Activated naive CD4-positive, alpha-beta T cell treated with anti-CD3 and anti-CD28 coated beads for 36 hours (primary cell): Measurements from ENCODE around the gene LMNTD2. TPM values are rescaled to one million over a fixed set of nuclear protein-coding genes. Genes with fewer than 3 reads are reported as not detected.

ENCODE experiments used
- CTCF ChIA-PET: fragments of 350-600 bp; sonication (Branson Sonifier 250); formaldehyde crosslinking; loops from one replicate; lab custom pipeline; 2021; ENCODE audit warnings: antibody characterized with exemption; lab: Charles Lee
- DNase-seq: peaks from one replicate; pipeline ENCODE4 v3.0.0-alpha.2; 2020
- H3K27ac Mint-ChIP-seq: one replicate; pipeline ENCODE4 v1.8.0; 2021; ENCODE audit warnings: mild to moderate bottlenecking, mixed read lengths
- H3K27me3 Mint-ChIP-seq: one replicate; pipeline ENCODE4 v1.8.0; 2021; ENCODE audit warnings: low read depth, mixed read lengths
- H3K36me3 Mint-ChIP-seq: one replicate; pipeline ENCODE4 v1.8.0; 2021; ENCODE audit warnings: low read depth, mixed read lengths
- H3K4me1 Mint-ChIP-seq: one replicate; pipeline ENCODE4 v1.8.0; 2021; ENCODE audit warnings: low read depth, mixed read lengths
- H3K4me3 Mint-ChIP-seq: one replicate; pipeline ENCODE4 v1.8.0; 2021; ENCODE audit warnings: mild to moderate bottlenecking, moderate library complexity, mixed read lengths
- H3K9me3 Mint-ChIP-seq: one replicate; pipeline ENCODE4 v1.8.0; 2021; ENCODE audit warnings: mixed read lengths
- intact Hi-C: fragments of 100-400 bp; cut with micrococcal nuclease; formaldehyde crosslinking; loops from one replicate; pipeline ENCODE4 v1.15.1; 2023
- total RNA-seq, 2 experiments: library from RNA; stranded (reverse); gene quantifications; one replicate each; pipeline ENCODE4 v1.2.3, GENCODE V29; 2021

LMNTD2 gene
- total RNA-seq, 2 experiments from 2014 or later: 4.5 to 5.2 TPM

- peaks cover 4% of the 10 kb centered on the region for H3K36me3 Mint-ChIP-seq
- H3K4me1 Mint-ChIP-seq: peaks cover 7% of the 10 kb centered on the region
- CTCF ChIA-PET: interaction anchor here (1.3 to 6.1 kb wide), 2 partner anchors 12 to 14 kb away, joined by 4 to 34 read pairs; no protein-coding TSS in a partner anchor
- DNase-seq: no peak
- no peaks in the 10 kb centered on the region for H3K9me3 Mint-ChIP-seq
- no peak overlapping the region for H3K4me3 Mint-ChIP-seq
- no peak overlapping the region for H3K27ac Mint-ChIP-seq
- no peaks in the 10 kb centered on the region for H3K27me3 Mint-ChIP-seq
- intact Hi-C loops: no loop called here
These were observed 27.5 kb downstream of the LMNTD2 start for GRCh38 chr11:532986-533585.

- peaks cover 4% of the 10 kb centered on the region for H3K36me3 Mint-ChIP-seq
- CTCF ChIA-PET: interaction anchor here (1.3 to 6.1 kb wide), 2 partner anchors 11 to 14 kb away, joined by 4 to 34 read pairs; no protein-coding TSS in a partner anchor
- H3K4me1 Mint-ChIP-seq: peaks cover 3% of the 10 kb centered on the region
- intact Hi-C loops: no loop called here
- no peak overlapping the region for H3K4me3 Mint-ChIP-seq
- H3K27me3 Mint-ChIP-seq: no peaks in the 10 kb centered on the region
- no peak overlapping the region for H3K27ac Mint-ChIP-seq
- DNase-seq: no peak
- H3K9me3 Mint-ChIP-seq: no peaks in the 10 kb centered on the region
These were observed 28.0 kb downstream of the LMNTD2 start for GRCh38 chr11:532527-532985.

- intact Hi-C loops: no loop called here
- peaks cover 4% of the 10 kb centered on the region for H3K36me3 Mint-ChIP-seq
- no peak overlapping the region for H3K27ac Mint-ChIP-seq
- no peaks in the 10 kb centered on the region for H3K9me3 Mint-ChIP-seq
- no peak for DNase-seq
- peaks cover 3% of the 10 kb centered on the region for H3K4me1 Mint-ChIP-seq
- CTCF ChIA-PET: interaction anchor here (1.3 to 6.1 kb wide), 2 partner anchors 11 to 13 kb away, joined by 4 to 34 read pairs; no protein-coding TSS in a partner anchor
- no peaks in the 10 kb centered on the region for H3K27me3 Mint-ChIP-seq
- no peak overlapping the region for H3K4me3 Mint-ChIP-seq
These were observed 28.5 kb downstream of the LMNTD2 start for GRCh38 chr11:531919-532526.

GRCh38 chr11:530960-531831 is 29.3 kb downstream of the LMNTD2 start:
- no peak overlapping the region for H3K27ac Mint-ChIP-seq
- CTCF ChIA-PET: interaction anchor here (6.1 kb wide), 1 partner anchor 12 kb away, joined by 34 read pairs; no protein-coding TSS in a partner anchor
- no peak overlapping the region for H3K4me3 Mint-ChIP-seq
- H3K9me3 Mint-ChIP-seq: no peaks in the 10 kb centered on the region
- peaks cover 3% of the 10 kb centered on the region for H3K4me1 Mint-ChIP-seq
- no peaks in the 10 kb centered on the region for H3K27me3 Mint-ChIP-seq
- H3K36me3 Mint-ChIP-seq: peaks cover 4% of the 10 kb centered on the region
- intact Hi-C loops: no loop called here
- DNase-seq: no peak

GRCh38 chr11:529728-530411 is 30.7 kb downstream of the LMNTD2 start:
- intact Hi-C loops: no loop called here
- peaks cover 4% of the 10 kb centered on the region for H3K36me3 Mint-ChIP-seq
- no peaks in the 10 kb centered on the region for H3K27me3 Mint-ChIP-seq
- no peak overlapping the region for H3K27ac Mint-ChIP-seq
- CTCF ChIA-PET: interaction anchor here (1.6 kb wide), 1 partner anchor 11 kb away, joined by 5 read pairs; no protein-coding TSS in a partner anchor
- no peaks in the 10 kb centered on the region for H3K9me3 Mint-ChIP-seq
- no peak for DNase-seq
- H3K4me3 Mint-ChIP-seq: no peak overlapping the region
- peaks cover 3% of the 10 kb centered on the region for H3K4me1 Mint-ChIP-seq

- Mint-ChIP-seq H3K27me3 (no peaks in the 10 kb centered on the region), H3K9me3 (no peaks in the 10 kb centered on the region), H3K4me1 (peaks cover 3% of the 10 kb centered on the region), H3K36me3 (peaks cover 4% of the 10 kb centered on the region), H3K27ac (no peak overlapping the region), H3K4me3 (no peak overlapping the region)
- intact Hi-C loops: no loop called here
- CTCF ChIA-PET: interaction anchor here (1.6 kb wide), 1 partner anchor 10 kb away, joined by 5 read pairs; no protein-coding TSS in a partner anchor
- DNase-seq: no peak
These were observed 31.5 kb downstream of the LMNTD2 start for GRCh38 chr11:528815-529727.

GRCh38 chr11:528166-528814 is 32.2 kb downstream of the LMNTD2 start:
- CTCF ChIA-PET: interaction anchor here (1.6 kb wide), 1 partner anchor 9 kb away, joined by 5 read pairs; no protein-coding TSS in a partner anchor
- Mint-ChIP-seq H3K4me3 (no peak overlapping the region), H3K27me3 (no peaks in the 10 kb centered on the region), H3K27ac (no peak overlapping the region), H3K4me1 (no peaks in the 10 kb centered on the region), H3K36me3 (peaks cover 4% of the 10 kb centered on the region), H3K9me3 (no peaks in the 10 kb centered on the region)
- intact Hi-C loops: no loop called here
- DNase-seq: no peak

GRCh38 chr11:526192-526591 is 34.3 kb downstream of the LMNTD2 start:
- CTCF ChIA-PET: no interaction called here
- H3K27me3 Mint-ChIP-seq: no peaks in the 10 kb centered on the region
- H3K27ac Mint-ChIP-seq: no peak overlapping the region
- no peak for DNase-seq
- no peaks in the 10 kb centered on the region for H3K9me3 Mint-ChIP-seq
- no peaks in the 10 kb centered on the region for H3K4me1 Mint-ChIP-seq
- no peaks in the 10 kb centered on the region for H3K36me3 Mint-ChIP-seq
- intact Hi-C loops: no loop called here
- no peak overlapping the region for H3K4me3 Mint-ChIP-seq

- Mint-ChIP-seq H3K36me3 (peaks cover 3% of the 10 kb centered on the region), H3K4me1 (peaks cover 4% of the 10 kb centered on the region), H3K27me3 (no peaks in the 10 kb centered on the region), H3K27ac (no peak overlapping the region), H3K4me3 (no peak overlapping the region), H3K9me3 (peaks cover 6% of the 10 kb centered on the region)
- DNase-seq: no peak
- intact Hi-C loops: no loop called here
- CTCF ChIA-PET: interaction anchor here (0.6 to 1.4 kb wide), 4 partner anchors 12 to 216 kb away, joined by 3 to 4 read pairs (median 4); no protein-coding TSS in a partner anchor
These were observed 39.3 kb downstream of the LMNTD2 start for GRCh38 chr11:521177-521688.

- DNase-seq: no peak
- Mint-ChIP-seq H3K4me1 (peaks cover 4% of the 10 kb centered on the region), H3K9me3 (peaks cover 6% of the 10 kb centered on the region), H3K27ac (no peak overlapping the region), H3K4me3 (no peak overlapping the region), H3K36me3 (peaks cover 3% of the 10 kb centered on the region), H3K27me3 (no peaks in the 10 kb centered on the region)
- intact Hi-C loops: no loop called here
- CTCF ChIA-PET: interaction anchor here (0.6 to 1.4 kb wide), 4 partner anchors 9 to 215 kb away, joined by 3 to 4 read pairs (median 4); no protein-coding TSS in a partner anchor
These were observed 39.9 kb downstream of the LMNTD2 start for GRCh38 chr11:520428-521176.
